HEK293T (cell line): Measurements from ENCODE around the gene EVI2B.
"Not testable (repeated sequence)": the region's sequence is repeated elsewhere in the genome, so short reads cannot be mapped to it uniquely, and the experiment has no call there.

ENCODE experiments used
- CTCF ChIA-PET: fragments of 350-600 bp; formaldehyde crosslinking; extraction: SDS; loops from one replicate; lab custom pipeline; 2021; ENCODE audit warnings: antibody characterized with exemption, inconsistent platforms; lab: Yijun Ruan, JAX
- POLR2A ChIA-PET: fragments of 350-600 bp; formaldehyde crosslinking; extraction: SDS; loops from one replicate; lab custom pipeline; 2020; ENCODE audit warnings: antibody characterized with exemption, inconsistent platforms; lab: Yijun Ruan, JAX
- DNase-seq: peaks from one replicate; pipeline ENCODE4 v3.0.0; 2012; ENCODE audit warnings: mixed read lengths; ENCODE audit errors: extremely low spot score
- ARNT ChIP-seq: fragments of 450-650 bp; IDR thresholded peaks from 2 replicates; pipeline ENCODE4 v1.6.1; 2017; ENCODE audit warnings: mild to moderate bottlenecking
- BHLHE40 ChIP-seq: fragments of 450-650 bp; IDR thresholded peaks from 2 replicates; pipeline ENCODE4 v1.6.1; 2016; ENCODE audit warnings: mild to moderate bottlenecking, moderate library complexity, borderline replicate concordance
- CTBP1 ChIP-seq: fragments of 450-650 bp; IDR thresholded peaks from 2 replicates; pipeline ENCODE4 v1.6.1; 2016; ENCODE audit warnings: borderline replicate concordance
- ELF4 ChIP-seq: fragments of 450-650 bp; IDR thresholded peaks from 2 replicates; pipeline ENCODE4 v1.6.1; 2017; ENCODE audit warnings: antibody characterized with exemption
- FOXA1 ChIP-seq: fragments of 450-650 bp; IDR thresholded peaks from 2 replicates; pipeline ENCODE4 v1.6.1; 2016; ENCODE audit warnings: mild to moderate bottlenecking
- FOXK2 ChIP-seq: fragments of 450-650 bp; IDR thresholded peaks from 2 replicates; pipeline ENCODE4 v1.6.1; 2016; ENCODE audit warnings: mild to moderate bottlenecking
- FOXM1 ChIP-seq: fragments of 450-650 bp; IDR thresholded peaks from 2 replicates; pipeline ENCODE4 v1.6.1; 2017; ENCODE audit warnings: mild to moderate bottlenecking, borderline replicate concordance
- HDGF ChIP-seq: fragments of 450-650 bp; IDR thresholded peaks from 2 replicates; pipeline ENCODE4 v1.6.1; 2017; ENCODE audit warnings: antibody characterized with exemption, borderline replicate concordance
- L3MBTL2 ChIP-seq: fragments of 450-650 bp; conservative IDR thresholded peaks from 2 replicates; pipeline ENCODE4 v1.6.1; 2016; ENCODE audit warnings: mild to moderate bottlenecking
- LEF1 ChIP-seq: fragments of 450-650 bp; IDR thresholded peaks from 2 replicates; pipeline ENCODE4 v1.6.1; 2017; ENCODE audit warnings: mild to moderate bottlenecking, borderline replicate concordance
- NFRKB ChIP-seq: fragments of 450-650 bp; IDR thresholded peaks from 2 replicates; pipeline ENCODE4 v1.6.1; 2016; ENCODE audit warnings: mild to moderate bottlenecking, moderate library complexity
- SP1 ChIP-seq: fragments of 450-650 bp; IDR thresholded peaks from 2 replicates; pipeline ENCODE4 v1.6.1; 2017
- SUZ12 ChIP-seq: fragments of 450-650 bp; IDR thresholded peaks from 2 replicates; pipeline ENCODE4 v1.6.1; 2016; ENCODE audit warnings: mild to moderate bottlenecking
- TARDBP ChIP-seq: fragments of 450-650 bp; IDR thresholded peaks from 2 replicates; pipeline ENCODE4 v1.6.1; 2016
- ZNF384 ChIP-seq: fragments of 450-650 bp; IDR thresholded peaks from 2 replicates; pipeline ENCODE4 v1.6.1; 2016
- TF ChIP-seq, protein P1 (sequence below): fragments of 450-650 bp; IDR thresholded peaks from 2 replicates; pipeline ENCODE4 v1.6.1; 2016

Gene EVI2B

DNA sequence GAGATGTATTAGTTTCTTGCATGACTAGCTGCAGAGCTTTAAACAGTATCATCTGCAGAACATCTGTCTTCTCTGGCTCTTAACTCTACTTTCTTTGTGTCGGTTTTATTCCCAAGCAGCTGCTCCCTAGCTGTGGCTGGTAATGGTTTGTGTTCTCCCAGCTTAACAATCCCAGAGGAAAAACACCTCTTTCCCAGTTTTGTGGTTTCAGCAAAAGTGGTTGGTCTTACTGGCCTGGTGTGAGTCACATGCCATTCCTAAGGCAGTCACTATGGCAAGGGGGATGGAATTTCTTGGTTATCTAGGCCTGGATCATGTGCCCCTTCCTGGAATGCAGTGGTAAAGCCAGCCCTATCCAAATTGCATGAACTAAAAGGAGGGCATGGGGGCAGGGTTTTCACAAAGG lies 44.3 kb downstream of the EVI2B start:
- TF ChIP-seq ARNT (no peak), TARDBP (no peak), FOXK2 (no peak), SP1 (no peak), L3MBTL2 (no peak), FOXA1 (no peak), LEF1 (no peak), NFRKB (no peak), ELF4 (no peak), ZNF384 (no peak)
- TF ChIP-seq, protein P1, sequence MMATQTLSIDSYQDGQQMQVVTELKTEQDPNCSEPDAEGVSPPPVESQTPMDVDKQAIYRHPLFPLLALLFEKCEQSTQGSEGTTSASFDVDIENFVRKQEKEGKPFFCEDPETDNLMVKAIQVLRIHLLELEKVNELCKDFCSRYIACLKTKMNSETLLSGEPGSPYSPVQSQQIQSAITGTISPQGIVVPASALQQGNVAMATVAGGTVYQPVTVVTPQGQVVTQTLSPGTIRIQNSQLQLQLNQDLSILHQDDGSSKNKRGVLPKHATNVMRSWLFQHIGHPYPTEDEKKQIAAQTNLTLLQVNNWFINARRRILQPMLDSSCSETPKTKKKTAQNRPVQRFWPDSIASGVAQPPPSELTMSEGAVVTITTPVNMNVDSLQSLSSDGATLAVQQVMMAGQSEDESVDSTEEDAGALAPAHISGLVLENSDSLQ: no peak
- ChIA-PET POLR2A (no interaction called here), CTCF (interaction anchor here (1.1 kb wide), 1 partner anchor 12 kb away, joined by 3 read pairs; no protein-coding TSS in a partner anchor)
- no peak for DNase-seq

DNA sequence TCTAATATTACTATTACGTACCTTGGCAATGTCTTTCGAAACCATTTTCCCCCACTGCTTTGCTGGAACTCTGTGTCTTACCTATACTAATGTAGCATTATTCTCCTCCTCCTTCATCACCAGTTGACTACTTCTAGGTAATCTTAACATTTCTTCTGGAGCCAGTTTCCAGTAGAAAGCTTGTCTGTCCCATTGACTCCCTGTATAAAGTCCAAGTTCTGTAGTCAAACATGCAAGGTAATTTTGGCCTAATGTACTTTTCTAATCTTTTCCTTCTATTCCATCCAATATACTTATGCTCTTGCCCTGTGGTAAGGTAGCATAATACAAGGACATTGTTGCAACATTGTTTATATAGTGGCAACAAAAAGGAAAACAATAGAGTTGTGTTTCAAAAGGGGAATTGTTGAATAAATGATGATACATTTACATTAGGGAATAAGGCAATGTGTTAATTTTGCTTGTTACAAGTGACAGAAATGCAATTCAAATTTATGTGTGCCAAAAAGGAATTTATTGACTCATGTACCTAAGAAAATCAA lies 44.7 kb downstream of the EVI2B start:
- TF ChIP-seq BHLHE40: no peak
- no peak for TF ChIP-seq SP1
- TF ChIP-seq L3MBTL2: no peak
- TF ChIP-seq ZNF384: no peak
- TF ChIP-seq CTBP1: no peak
- no peak for TF ChIP-seq TARDBP
- ChIA-PET CTCF (interaction anchor here (1.1 kb wide), 1 partner anchor 12 kb away, joined by 3 read pairs; no protein-coding TSS in a partner anchor), POLR2A (no interaction called here)
- DNase-seq: no peak

DNA sequence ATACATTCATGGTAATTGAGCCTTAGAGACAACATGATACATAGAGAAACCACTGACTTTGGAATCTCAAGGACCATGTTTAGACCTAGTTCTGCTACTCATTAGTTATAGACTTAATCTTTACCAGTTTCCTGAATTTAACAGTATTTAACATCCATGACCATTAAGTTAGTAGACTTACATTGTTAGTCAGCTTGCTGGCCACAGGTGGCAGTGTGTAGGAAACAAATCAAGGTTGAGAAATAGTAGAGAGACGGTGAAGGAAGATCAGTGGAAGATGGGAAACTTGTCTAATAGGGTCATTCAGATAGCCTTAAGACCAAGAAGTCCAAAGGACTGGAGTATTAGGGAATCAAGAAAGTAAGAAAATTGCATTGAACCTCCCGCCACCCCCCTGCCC lies 47.8 kb downstream of the EVI2B start:
- ChIA-PET POLR2A (no interaction called here), CTCF (interaction anchor here (0.6 kb wide), 1 partner anchor 97 kb away, joined by 3 read pairs; no protein-coding TSS in a partner anchor)
- TF ChIP-seq ELF4: no peak
- TF ChIP-seq, protein P1: no peak
- no peak for TF ChIP-seq FOXM1
- TF ChIP-seq NFRKB: no peak
- no peak for TF ChIP-seq LEF1
- TF ChIP-seq FOXK2: no peak
- TF ChIP-seq TARDBP: no peak
- no peak for TF ChIP-seq L3MBTL2
- no peak for TF ChIP-seq FOXA1
- no peak for TF ChIP-seq BHLHE40
- TF ChIP-seq CTBP1: no peak
- no peak for TF ChIP-seq HDGF
- no peak for DNase-seq

DNA sequence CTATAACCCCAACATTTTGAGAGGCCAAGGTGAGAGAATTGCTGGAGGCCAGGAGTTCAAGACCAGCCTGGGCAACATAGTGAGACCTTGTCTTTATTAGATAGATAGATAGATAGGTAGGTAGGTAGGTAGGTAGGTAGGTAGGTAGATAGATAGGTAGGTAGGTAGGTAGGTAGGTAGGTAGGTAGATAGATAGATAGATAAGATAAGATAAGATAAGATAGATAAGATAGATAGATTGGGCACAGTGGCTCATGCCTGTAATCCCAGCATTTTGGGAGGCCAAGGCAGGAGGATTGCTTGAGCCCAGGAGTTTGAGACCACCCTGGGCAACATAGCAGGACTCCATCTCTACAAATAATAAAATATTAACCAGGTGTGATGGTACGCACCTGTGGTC lies 50.9 kb downstream of the EVI2B start:
- DNase-seq, CTCF ChIA-PET, POLR2A ChIA-PET: not testable (repeated sequence)

DNA sequence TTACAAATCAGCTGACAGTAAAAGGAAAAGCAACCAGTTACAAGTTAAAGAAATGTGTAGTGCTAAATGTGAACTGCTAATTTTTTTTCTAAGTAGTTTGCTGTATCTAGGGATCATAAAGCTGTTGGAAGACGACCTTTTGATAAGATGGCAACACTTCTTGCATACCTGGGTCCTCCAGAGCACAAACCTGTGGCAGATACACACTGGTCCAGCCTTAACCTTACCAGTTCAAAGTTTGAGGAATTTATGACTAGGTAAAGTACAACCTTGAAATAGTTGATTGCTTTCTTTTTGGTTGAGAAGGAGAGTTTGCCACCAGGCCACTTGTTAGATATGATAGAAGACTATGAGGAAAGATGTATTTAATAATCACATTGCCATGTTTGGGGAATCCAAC lies 52.3 kb downstream of the EVI2B start:
- no peak for DNase-seq
- TF ChIP-seq HDGF (no peak), SUZ12 (no peak), L3MBTL2 (no peak), FOXK2 (no peak), LEF1 (no peak), FOXA1 (no peak), NFRKB (no peak), ARNT (no peak), FOXM1 (no peak), TARDBP (no peak)
- CTCF ChIA-PET: no interaction called here
- POLR2A ChIA-PET: interaction anchor here (0.6 kb wide), 1 partner anchor 276 kb away, joined by 3 read pairs; no protein-coding TSS in a partner anchor

DNA sequence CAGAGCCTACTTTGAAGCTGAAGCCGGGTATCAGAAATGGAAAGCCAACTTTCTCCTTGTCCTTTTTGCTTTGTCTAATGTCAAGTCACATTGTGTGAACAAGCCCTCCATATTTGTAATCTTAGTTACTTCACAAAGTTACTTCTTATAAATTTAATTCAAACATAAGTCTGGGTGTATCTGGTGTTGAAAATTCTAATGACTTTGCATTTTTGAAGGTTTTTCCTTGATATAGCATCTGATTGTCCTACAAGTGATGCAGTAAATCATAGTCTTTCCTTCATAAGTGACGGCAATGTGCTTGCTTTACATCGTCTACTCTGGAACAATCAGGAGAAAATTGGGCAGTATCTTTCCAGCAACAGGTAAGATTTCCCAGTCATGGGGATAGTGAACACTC lies 53.7 kb downstream of the EVI2B start:
- no peak for DNase-seq
- CTCF ChIA-PET: no interaction called here

More for the DNA sequence above, 53.7 kb downstream of the EVI2B start:
- POLR2A ChIA-PET: no interaction called here
- TF ChIP-seq ELF4 (no peak), NFRKB (no peak), FOXK2 (no peak), L3MBTL2 (no peak), HDGF (no peak), TARDBP (no peak), CTBP1 (no peak), FOXA1 (no peak), FOXM1 (no peak), SUZ12 (no peak), SP1 (no peak), ARNT (no peak)
- TF ChIP-seq, protein P1: no peak
